Type B pancreatic cell (in vitro differentiated cells): Measurements from ENCODE around the gene CILP2. TPM values are rescaled to one million over a fixed set of nuclear protein-coding genes. Genes with fewer than 3 reads are reported as not detected.

Source experiments
- DNase-seq: peaks from one replicate; pipeline ENCODE4 v3.0.0; 2021; ENCODE audit warnings: mixed read lengths; ENCODE audit not compliant: unreplicated experiment; ENCODE audit errors: extremely low spot score
- H3K27ac Mint-ChIP-seq: 2 replicates; pipeline ENCODE4 v1.8.0; 2021; ENCODE audit warnings: mild to moderate bottlenecking, mixed read lengths
- H3K27me3 Mint-ChIP-seq: 2 replicates; pipeline ENCODE4 v1.8.0; 2021; ENCODE audit warnings: mixed read lengths
- H3K36me3 Mint-ChIP-seq: 2 replicates; pipeline ENCODE4 v1.8.0; 2021; ENCODE audit warnings: mixed read lengths
- H3K4me1 Mint-ChIP-seq: one replicate; pipeline ENCODE4 v1.8.0; 2021; ENCODE audit warnings: mixed read lengths; ENCODE audit not compliant: unreplicated experiment
- H3K4me3 Mint-ChIP-seq: 2 replicates; pipeline ENCODE4 v1.8.0; 2021; ENCODE audit warnings: mild to moderate bottlenecking, mixed read lengths
- H3K9me3 Mint-ChIP-seq: 2 replicates; pipeline ENCODE4 v1.8.0; 2021; ENCODE audit warnings: mixed read lengths
- CTCF ChIP-seq: fragments of 200-600 bp; sonication (generic); conservative IDR thresholded peaks from 2 replicates; pipeline ENCODE4 v1.5.0; 2021; ENCODE audit warnings: antibody characterized with exemption, mild to moderate bottlenecking
- total RNA-seq: library from RNA; stranded (reverse); gene quantifications from 2 replicates; pipeline ENCODE4 v1.2.1, GENCODE V29; 2021; ENCODE audit warnings: low replicate concordance

The CILP2 gene
- total RNA-seq, 1 donor from 2014 or later, result 3.2 TPM

GRCh38 chr19:19571071-19571786, 33.2 kb downstream of the CILP2 start:
- H3K9me3 Mint-ChIP-seq, result no peaks in the 10 kb centered on the region
- peaks cover 9% of the 10 kb centered on the region for H3K36me3 Mint-ChIP-seq
- DNase-seq, result no peak
- no peaks in the 10 kb centered on the region for H3K4me1 Mint-ChIP-seq
- H3K27ac Mint-ChIP-seq, result no peak overlapping the region
- H3K4me3 Mint-ChIP-seq, result no peak overlapping the region
- H3K27me3 Mint-ChIP-seq, result no peaks in the 10 kb centered on the region
- TF ChIP-seq CTCF, result no peak

- H3K27ac Mint-ChIP-seq, result no peak overlapping the region
Measured at GRCh38 chr19:19575411-19575810, 37.3 kb downstream of the CILP2 start.

GRCh38 chr19:19578252-19578651, 40.2 kb downstream of the CILP2 start:
- H3K4me3 Mint-ChIP-seq, result no peak overlapping the region
- no peaks in the 10 kb centered on the region for H3K9me3 Mint-ChIP-seq
- no peaks in the 10 kb centered on the region for H3K36me3 Mint-ChIP-seq
- H3K27ac Mint-ChIP-seq, result no peak overlapping the region
- TF ChIP-seq CTCF, result no peak
- H3K4me1 Mint-ChIP-seq, result no peaks in the 10 kb centered on the region
- no peak for DNase-seq
- H3K27me3 Mint-ChIP-seq, result no peaks in the 10 kb centered on the region

More at GRCh38 chr19:19575411-19575810, 37.3 kb downstream of the CILP2 start:
- Mint-ChIP-seq H3K36me3 (peaks cover 4% of the 10 kb centered on the region), H3K27me3 (no peaks in the 10 kb centered on the region), H3K9me3 (no peaks in the 10 kb centered on the region), H3K4me1 (no peaks in the 10 kb centered on the region), H3K4me3 (no peak overlapping the region)
- TF ChIP-seq CTCF, result no peak
- DNase-seq, result no peak

GRCh38 chr19:19579533-19580361, 41.7 kb downstream of the CILP2 start:
- Mint-ChIP-seq H3K27me3 (no peaks in the 10 kb centered on the region), H3K4me1 (no peaks in the 10 kb centered on the region), H3K4me3 (no peak overlapping the region), H3K27ac (no peak overlapping the region), H3K9me3 (no peaks in the 10 kb centered on the region), H3K36me3 (no peaks in the 10 kb centered on the region)
- no peak for TF ChIP-seq CTCF
- DNase-seq, result no peak

- no peak for TF ChIP-seq CTCF
- H3K36me3 Mint-ChIP-seq, result no peaks in the 10 kb centered on the region
Measured at GRCh38 chr19:19580418-19580817, 42.4 kb downstream of the CILP2 start.

More at GRCh38 chr19:19580418-19580817, 42.4 kb downstream of the CILP2 start:
- Mint-ChIP-seq H3K4me1 (no peaks in the 10 kb centered on the region), H3K27ac (no peak overlapping the region), H3K27me3 (no peaks in the 10 kb centered on the region), H3K4me3 (no peak overlapping the region), H3K9me3 (no peaks in the 10 kb centered on the region)
- no peak for DNase-seq
